HG03060 (cell line): ENCODE data around the gene CREB5.

ENCODE experiments used
- ATAC-seq: cut with Tn5 transposase; IDR thresholded peaks from one replicate; pipeline ENCODE4 v1.9.1; 2021; ENCODE audit warnings: low read depth, moderate number of reproducible peaks; ENCODE audit not compliant: unreplicated experiment

Gene CREB5

GRCh38 chr7:28666154-28666553 is 253.8 kb downstream of the CREB5 start:
- no peak for ATAC-seq

- ATAC-seq = no peak
These were observed 255.8 kb downstream of the CREB5 start for GRCh38 chr7:28668085-28668484.

- no peak for ATAC-seq
These were observed 257.0 kb downstream of the CREB5 start for GRCh38 chr7:28669330-28669729.

- no peak for ATAC-seq
These were observed 259.2 kb downstream of the CREB5 start for GRCh38 chr7:28671526-28671925.

- no peak for ATAC-seq
These were observed 260.1 kb downstream of the CREB5 start for GRCh38 chr7:28672397-28672797.

- ATAC-seq = no peak
These were observed 262.1 kb downstream of the CREB5 start for GRCh38 chr7:28674359-28674782.

GRCh38 chr7:28675429-28675828 is 263.1 kb downstream of the CREB5 start:
- no peak for ATAC-seq

- no peak for ATAC-seq
These were observed 265.4 kb downstream of the CREB5 start for GRCh38 chr7:28677668-28678067.

GRCh38 chr7:28678431-28678965 is 266.2 kb downstream of the CREB5 start:
- no peak for ATAC-seq

GRCh38 chr7:28681693-28682310 is 269.5 kb downstream of the CREB5 start:
- ATAC-seq = no peak

- ATAC-seq = no peak
These were observed 270.5 kb downstream of the CREB5 start for GRCh38 chr7:28682801-28683200.

- ATAC-seq = no peak
These were observed 272.4 kb downstream of the CREB5 start for GRCh38 chr7:28684650-28685241.

GRCh38 chr7:28685242-28685643 is 272.9 kb downstream of the CREB5 start:
- no peak for ATAC-seq

GRCh38 chr7:28685644-28686417 is 273.5 kb downstream of the CREB5 start:
- no peak for ATAC-seq

GRCh38 chr7:28686418-28686800 is 274.1 kb downstream of the CREB5 start:
- no peak for ATAC-seq

GRCh38 chr7:28687537-28687936 is 275.2 kb downstream of the CREB5 start:
- ATAC-seq = no peak

GRCh38 chr7:28688174-28688573 is 275.9 kb downstream of the CREB5 start:
- no peak for ATAC-seq

GRCh38 chr7:28688651-28689050 is 276.3 kb downstream of the CREB5 start:
- no peak for ATAC-seq

- ATAC-seq = no peak
These were observed 283.3 kb downstream of the CREB5 start for GRCh38 chr7:28695300-28696295.

GRCh38 chr7:28697913-28698563 is 285.7 kb downstream of the CREB5 start:
- no peak for ATAC-seq
